Measurements from ENCODE around the gene KLKB1.

Gene KLKB1

GRCh38 chr4:186297013-186297645 lies 69.8 kb downstream of the KLKB1 start:
- TF ChIP-seq CTCF (IDR thresholded peaks at IDR 0.05; ENCODE audit: low read length) (peak; percentile 70), EZH2 (optimal IDR thresholded peaks at IDR 0.05; ENCODE audit: low read depth, low read length) (no peak)
- H4K20me1 ChIP-seq (ENCODE audit: insufficient read depth, low read length) = no peaks in the 10 kb centered on the region
- no peak overlapping the region for H3K9ac ChIP-seq (ENCODE audit: low read length)
- H3K9me2 ChIP-seq (replicated peaks; ENCODE audit: insufficient read depth, low read length) = no peaks in the 10 kb centered on the region
- H3K4me1 ChIP-seq (ENCODE audit: low read length) = no peaks in the 10 kb centered on the region
- no peaks in the 10 kb centered on the region for H3K27me3 ChIP-seq (replicated peaks; ENCODE audit: insufficient read depth, low read length)
- H3F3A ChIP-seq (ENCODE audit: insufficient read depth, low read length) = no peaks in the 10 kb centered on the region
- H3K9me3 ChIP-seq (replicated peaks; ENCODE audit: insufficient read depth, low read length) = no peaks in the 10 kb centered on the region
- no peaks in the 10 kb centered on the region for H3K79me2 ChIP-seq (ENCODE audit: low read length)
- H3K27ac ChIP-seq (ENCODE audit: low read length) = no peak overlapping the region
- H3K4me3 ChIP-seq (ENCODE audit: low read length) = no peak overlapping the region
- H2AFZ ChIP-seq (ENCODE audit: low read length) = no peak overlapping the region
- H3K4me2 ChIP-seq (ENCODE audit: low read depth, low read length) = no peak overlapping the region
- peak; percentile 46 for DNase-seq
- no peaks in the 10 kb centered on the region for H3K36me3 ChIP-seq (replicated peaks; ENCODE audit: insufficient read depth, low read length)

- Histone ChIP-seq H3K9me3 (replicated peaks; ENCODE audit: insufficient read depth, low read length) (no peaks in the 10 kb centered on the region), H3K27ac (ENCODE audit: low read length) (no peak overlapping the region), H3K4me2 (ENCODE audit: low read depth, low read length) (no peak overlapping the region), H3K27me3 (replicated peaks; ENCODE audit: insufficient read depth, low read length) (no peaks in the 10 kb centered on the region), H4K20me1 (ENCODE audit: insufficient read depth, low read length) (no peaks in the 10 kb centered on the region), H3K4me3 (ENCODE audit: low read length) (no peak overlapping the region), H3K36me3 (replicated peaks; ENCODE audit: insufficient read depth, low read length) (no peaks in the 10 kb centered on the region), H3K4me1 (ENCODE audit: low read length) (no peaks in the 10 kb centered on the region), H3K79me2 (ENCODE audit: low read length) (no peaks in the 10 kb centered on the region), H3K9ac (ENCODE audit: low read length) (no peak overlapping the region), H2AFZ (ENCODE audit: low read length) (no peak overlapping the region), H3K9me2 (replicated peaks; ENCODE audit: insufficient read depth, low read length) (no peaks in the 10 kb centered on the region), H3F3A (ENCODE audit: insufficient read depth, low read length) (no peaks in the 10 kb centered on the region)
- TF ChIP-seq CTCF (IDR thresholded peaks at IDR 0.05; ENCODE audit: low read length) (no peak), EZH2 (optimal IDR thresholded peaks at IDR 0.05; ENCODE audit: low read depth, low read length) (no peak)
- DNase-seq = no peak
These were observed 70.8 kb downstream of the KLKB1 start for GRCh38 chr4:186298031-186298647.

- DNase-seq = no peak
- Histone ChIP-seq H3K79me2 (ENCODE audit: low read length) (no peaks in the 10 kb centered on the region), H3K4me2 (ENCODE audit: low read depth, low read length) (no peak overlapping the region), H3K27ac (ENCODE audit: low read length) (no peak overlapping the region), H3F3A (ENCODE audit: insufficient read depth, low read length) (no peaks in the 10 kb centered on the region), H3K36me3 (replicated peaks; ENCODE audit: insufficient read depth, low read length) (no peaks in the 10 kb centered on the region), H3K4me3 (ENCODE audit: low read length) (no peak overlapping the region), H2AFZ (ENCODE audit: low read length) (no peak overlapping the region), H3K9ac (ENCODE audit: low read length) (no peak overlapping the region), H3K9me3 (replicated peaks; ENCODE audit: insufficient read depth, low read length) (no peaks in the 10 kb centered on the region), H3K9me2 (replicated peaks; ENCODE audit: insufficient read depth, low read length) (no peaks in the 10 kb centered on the region), H3K27me3 (replicated peaks; ENCODE audit: insufficient read depth, low read length) (no peaks in the 10 kb centered on the region), H3K4me1 (ENCODE audit: low read length) (no peaks in the 10 kb centered on the region), H4K20me1 (ENCODE audit: insufficient read depth, low read length) (no peaks in the 10 kb centered on the region)
- no peak for TF ChIP-seq EZH2 (optimal IDR thresholded peaks at IDR 0.05; ENCODE audit: low read depth, low read length)
- no peak for TF ChIP-seq EZH2phosphoT487 (IDR thresholded peaks at IDR 0.05; ENCODE audit: low read length)
- no peak for TF ChIP-seq CTCF (IDR thresholded peaks at IDR 0.05; ENCODE audit: low read length)
These were observed 72.0 kb downstream of the KLKB1 start for GRCh38 chr4:186299291-186299690.
